H1 (cell line): Measurements from ENCODE around the gene HSPD1. TPM values are rescaled to one million over a fixed set of nuclear protein-coding genes. Genes with fewer than 3 reads are reported as not detected.
A peak's percentile ranks its signal among the peaks of the same experiment; 100 is the strongest.

Source experiments
- CBX8 ChIP-seq: fragments of 300-800, 300-1000 bp; sonication (generic); IDR thresholded peaks from 2 replicates; pipeline ENCODE4 v1.7.1; 2016; ENCODE audit warnings: low read depth, low read length, borderline replicate concordance
- CHD7 ChIP-seq: fragments of 300-600 bp; sonication (generic); IDR thresholded peaks from 2 replicates; pipeline ENCODE4 v1.7.1; 2012; ENCODE audit warnings: low read length, moderate library complexity, mild to moderate bottlenecking, inconsistent platforms; ENCODE audit not compliant: insufficient replicate concordance
- CTBP2 ChIP-seq: IDR thresholded peaks from 2 replicates; pipeline ENCODE4 v1.7.0; 2011; ENCODE audit warnings: borderline replicate concordance, mild to moderate bottlenecking, moderate library complexity, mixed read lengths, low read length; ENCODE audit not compliant: insufficient read depth, insufficient read length
- EZH2 ChIP-seq: fragments of 200-600 bp; sonication (generic); IDR thresholded peaks from 2 replicates; pipeline ENCODE4 v1.7.1; 2012; ENCODE audit warnings: low read depth, mild to moderate bottlenecking, moderate library complexity, low read length, inconsistent platforms; ENCODE audit not compliant: severe bottlenecking
- HDAC6 ChIP-seq: IDR thresholded peaks from one replicate; pipeline ENCODE4 v1.7.1; 2012; ENCODE audit warnings: low read depth, mild to moderate bottlenecking, inconsistent platforms, low read length, moderate library complexity
- KDM5A ChIP-seq: fragments of 200-600 bp; IDR thresholded peaks from 2 replicates; pipeline ENCODE4 v1.7.1; 2012; ENCODE audit warnings: mild to moderate bottlenecking, low read length, inconsistent platforms, mixed read lengths
- POLR2A ChIP-seq, 2 experiments: IDR thresholded peaks; 1 replicate in 1 of 2; 2 replicates in 1 of 2; pipeline ENCODE4 v1.6.1; 2011; ENCODE audit warnings: low read depth in 2 of 2, low read length in 2 of 2, mild to moderate bottlenecking in 2 of 2; ENCODE audit errors: control extremely low read depth in 1 of 2
- POU5F1 ChIP-seq: IDR thresholded peaks from 2 replicates; pipeline ENCODE4 v1.6.1; 2011; ENCODE audit warnings: low read depth, mild to moderate bottlenecking, low read length, moderate library complexity
- SAP30 ChIP-seq: fragments of 300-600 bp; sonication (generic); IDR thresholded peaks from 2 replicates; pipeline ENCODE4 v1.7.1; 2012; ENCODE audit warnings: low read length, moderate library complexity, mild to moderate bottlenecking, inconsistent platforms; ENCODE audit not compliant: insufficient read depth, insufficient replicate concordance
- SUZ12 ChIP-seq: fragments of 200-600 bp; sonication (generic); IDR thresholded peaks from 2 replicates; pipeline ENCODE4 v1.6.1; 2012; ENCODE audit warnings: mild to moderate bottlenecking, inconsistent platforms, low read length, moderate library complexity, mixed read lengths
- TAF1 ChIP-seq: IDR thresholded peaks from 2 replicates; pipeline ENCODE4 v1.6.1; 2011; ENCODE audit warnings: mild to moderate bottlenecking, low read depth, low read length
- polyA plus RNA-seq, 7 experiments: library from polyadenylated mRNA; depleted of rRNA in 3 of 7; stranded (reverse) in 5 of 7; unstranded in 2 of 7; fragments of >200 nt in 5 of 7; fragments of 200-250 nt in 2 of 7; gene quantifications; 1 replicate in 5 of 7; 2 replicates in 1 of 7; 4 replicates in 1 of 7; pipeline versions ENCODE4 v1.2.1 to v1.2.3, GENCODE V29; 2011 to 2013; ENCODE audit warnings: missing spikeins in 2 of 7, mixed read lengths in 2 of 7
- total RNA-seq: library from RNA; stranded (reverse); fragmentation: NEBNext Ultra II Directional; extraction: Animal tissue kit (Norgen Biotek cat#: 25700); gene quantifications from 2 replicates; pipeline ENCODE4 v1.2.1, GENCODE V29; 2021

HSPD1 gene
- total and polyA plus RNA-seq, 2 of the 8 experiments (the other 6 are each of a cell fraction or from before 2014, with no cell fraction given) = 221 to 1,108 TPM

GRCh38 chr2:197453914-197454398 is 45.7 kb downstream of the HSPD1 start (continued):
- no peak for TF ChIP-seq CHD7
- TF ChIP-seq TAF1 = peak; percentile 75; the same call in 1 of the 2 replicates
- no peak for TF ChIP-seq EZH2
- TF ChIP-seq CBX8 = no peak
- peak; percentile 68 for TF ChIP-seq SAP30
- TF ChIP-seq CTBP2 = no peak
- no peak for TF ChIP-seq SUZ12
- TF ChIP-seq POU5F1 = no peak
- TF ChIP-seq HDAC6 = no peak
- TF ChIP-seq KDM5A = no peak
- TF ChIP-seq POLR2A (IDR thresholded peaks at IDR 0.05; ENCODE audit: control extremely low read depth in 1 of 2, low read depth in 2 of 2, low read length in 2 of 2) = peak in 1 of 2 experiments; percentile 51; a peak in 2 of 3 replicates
